Activated T-helper 17 cell treated with anti-CD3 and anti-CD28 coated beads, Interleukin-2, amount 50 U/mL, for 72 hours (primary cell): Measurements from ENCODE around the gene MIA. TPM values are rescaled to one million over a fixed set of nuclear protein-coding genes. Genes with fewer than 3 reads are reported as not detected.

Experiments used
- ATAC-seq: fragments of 150-1000 bp; cut with Tn5 transposase; replicated peaks from 2 replicates; pipeline ENCODE4 v1.10.0; 2021; ENCODE audit warnings: mild to moderate bottlenecking, moderate library complexity
- H3K27ac Mint-ChIP-seq: one replicate; pipeline ENCODE4 v1.8.0; 2022; ENCODE audit warnings: mixed read lengths
- H3K27me3 Mint-ChIP-seq: one replicate; pipeline ENCODE4 v1.8.0; 2022; ENCODE audit warnings: mixed read lengths
- H3K36me3 Mint-ChIP-seq: one replicate; pipeline ENCODE4 v1.8.0; 2022; ENCODE audit warnings: low read depth, mild to moderate bottlenecking, mixed read lengths
- H3K4me1 Mint-ChIP-seq: one replicate; pipeline ENCODE4 v1.8.0; 2022; ENCODE audit warnings: mixed read lengths
- H3K4me3 Mint-ChIP-seq: one replicate; pipeline ENCODE4 v1.8.0; 2022; ENCODE audit warnings: mild to moderate bottlenecking, mixed read lengths
- H3K9me3 Mint-ChIP-seq: one replicate; pipeline ENCODE4 v1.8.0; 2022; ENCODE audit warnings: mixed read lengths
- total RNA-seq, 2 donors: library from RNA; stranded (reverse); gene quantifications; one replicate each; pipeline ENCODE4 v1.2.3, GENCODE V29; 2022

MIA gene
- total RNA-seq, 2 donors from 2014 or later: 5.7 TPM; not detected in 1

DNA sequence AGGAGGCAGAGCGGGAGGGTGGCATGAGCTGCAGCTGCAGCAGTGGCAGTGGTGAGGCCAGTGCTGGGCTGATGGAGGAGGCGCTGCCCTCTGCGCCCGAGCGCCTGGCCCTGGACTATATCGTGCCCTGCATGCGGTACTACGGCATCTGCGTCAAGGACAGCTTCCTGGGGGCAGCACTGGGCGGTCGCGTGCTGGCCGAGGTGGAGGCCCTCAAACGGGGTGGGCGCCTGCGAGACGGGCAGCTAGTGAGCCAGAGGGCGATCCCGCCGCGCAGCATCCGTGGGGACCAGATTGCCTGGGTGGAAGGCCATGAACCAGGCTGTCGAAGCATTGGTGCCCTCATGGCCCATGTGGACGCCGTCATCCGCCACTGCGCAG, 25.7 kb downstream of the MIA start:
- ATAC-seq: no peak
- H3K9me3 Mint-ChIP-seq: no peaks in the 10 kb centered on the region
- H3K4me3 Mint-ChIP-seq: peak overlapping the region; percentile 94
- no peaks in the 10 kb centered on the region for H3K27me3 Mint-ChIP-seq
- peaks cover 65% of the 10 kb centered on the region for H3K36me3 Mint-ChIP-seq
- H3K4me1 Mint-ChIP-seq: peaks cover 56% of the 10 kb centered on the region
- H3K27ac Mint-ChIP-seq: peak overlapping the region; percentile 92

DNA sequence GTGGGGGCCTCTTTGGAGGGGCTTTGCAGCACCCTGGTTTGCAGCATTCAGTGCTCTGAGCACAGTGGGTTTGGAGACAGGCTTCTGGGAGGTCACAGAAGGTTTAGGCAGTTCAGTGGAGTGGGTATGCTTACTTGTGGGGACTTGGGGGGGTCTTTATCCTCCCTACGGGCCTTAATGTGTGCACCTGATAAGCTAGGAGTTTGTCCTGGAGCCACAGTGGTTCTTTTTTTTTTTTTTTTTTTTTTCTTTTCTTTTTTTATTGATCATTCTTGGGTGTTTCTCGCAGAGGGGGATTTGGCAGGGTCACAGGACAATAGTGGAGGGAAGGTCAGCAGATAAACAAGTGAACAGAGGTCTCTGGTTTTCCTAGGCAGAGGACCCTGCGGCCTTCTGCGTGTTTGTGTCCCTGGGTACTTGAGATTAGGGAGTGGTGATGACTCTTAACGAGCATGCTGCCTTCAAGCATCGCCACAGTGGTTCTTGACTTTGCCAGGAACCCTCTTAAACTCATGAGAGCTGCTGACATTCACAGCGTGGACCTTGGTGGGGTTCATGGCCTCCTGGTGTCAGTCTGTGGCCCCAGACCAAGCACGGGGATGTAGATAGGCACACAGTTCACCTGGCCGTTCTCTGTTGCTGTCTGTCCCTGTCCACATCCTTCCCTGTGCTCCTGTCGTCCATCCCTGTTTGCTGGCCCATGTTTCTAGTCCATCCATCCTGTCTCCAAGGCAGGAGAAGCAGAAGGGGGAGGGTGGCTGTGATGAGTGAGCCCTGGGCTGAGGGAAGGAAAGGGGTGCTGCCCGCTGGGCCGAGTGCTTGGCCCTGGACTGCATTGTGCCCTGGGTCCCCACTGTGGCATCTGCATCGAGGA, 26.3 kb downstream of the MIA start:
- H3K4me1 Mint-ChIP-seq: peaks cover 62% of the 10 kb centered on the region
- peak overlapping the region; percentile 94 for H3K4me3 Mint-ChIP-seq
- H3K36me3 Mint-ChIP-seq: peaks cover 71% of the 10 kb centered on the region
- peak overlapping the region; percentile 89 for H3K27ac Mint-ChIP-seq
- no peaks in the 10 kb centered on the region for H3K9me3 Mint-ChIP-seq
- ATAC-seq: no peak
- no peaks in the 10 kb centered on the region for H3K27me3 Mint-ChIP-seq

DNA sequence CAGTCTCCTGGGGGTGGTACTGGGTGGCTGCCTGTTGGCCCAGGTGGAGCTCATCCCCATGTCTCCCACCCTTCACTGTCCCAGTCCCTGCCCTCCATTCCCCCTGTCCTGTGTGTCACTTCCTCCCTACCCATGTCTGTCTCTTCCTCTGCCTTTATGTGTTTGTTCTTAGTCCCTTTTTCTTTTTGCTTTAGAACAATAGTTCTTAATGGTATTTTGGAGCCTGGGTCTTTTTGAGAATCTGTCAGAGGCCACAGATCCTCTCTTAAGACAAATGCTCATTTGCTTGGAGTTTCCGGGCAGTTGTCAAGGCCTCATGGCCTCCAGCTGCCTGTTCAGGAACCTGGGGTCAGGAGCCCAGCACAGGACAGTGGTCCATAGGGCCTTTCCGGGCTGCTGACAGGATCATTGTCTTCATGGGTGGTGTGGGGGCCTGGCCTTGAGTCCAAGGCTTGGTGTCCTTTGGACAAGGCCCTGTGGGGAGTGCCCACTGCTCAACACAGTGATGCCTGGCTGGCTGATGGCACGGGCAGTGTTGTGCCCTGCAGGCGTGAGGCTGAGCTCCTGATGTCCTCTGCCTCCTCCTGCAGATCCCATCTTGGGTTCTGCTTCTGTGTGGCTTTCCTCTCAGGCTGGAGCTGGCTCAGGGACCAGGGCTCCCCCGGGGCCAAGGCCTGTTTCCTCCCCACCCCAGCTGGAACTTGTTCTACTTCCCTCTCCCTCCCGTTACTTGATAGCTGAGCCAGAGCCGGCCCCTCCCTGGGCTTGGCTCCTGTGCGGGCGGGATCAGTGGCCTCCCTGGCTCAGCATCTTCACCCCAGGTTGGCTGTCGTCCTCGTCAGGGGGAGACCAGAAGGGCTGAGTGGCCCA, 27.2 kb downstream of the MIA start:
- H3K4me3 Mint-ChIP-seq: peak overlapping the region; percentile 94
- H3K27me3 Mint-ChIP-seq: no peaks in the 10 kb centered on the region
- H3K27ac Mint-ChIP-seq: peak overlapping the region; percentile 89
- H3K9me3 Mint-ChIP-seq: no peaks in the 10 kb centered on the region
- H3K36me3 Mint-ChIP-seq: peaks cover 80% of the 10 kb centered on the region
- peaks cover 64% of the 10 kb centered on the region for H3K4me1 Mint-ChIP-seq
- no peak for ATAC-seq

DNA sequence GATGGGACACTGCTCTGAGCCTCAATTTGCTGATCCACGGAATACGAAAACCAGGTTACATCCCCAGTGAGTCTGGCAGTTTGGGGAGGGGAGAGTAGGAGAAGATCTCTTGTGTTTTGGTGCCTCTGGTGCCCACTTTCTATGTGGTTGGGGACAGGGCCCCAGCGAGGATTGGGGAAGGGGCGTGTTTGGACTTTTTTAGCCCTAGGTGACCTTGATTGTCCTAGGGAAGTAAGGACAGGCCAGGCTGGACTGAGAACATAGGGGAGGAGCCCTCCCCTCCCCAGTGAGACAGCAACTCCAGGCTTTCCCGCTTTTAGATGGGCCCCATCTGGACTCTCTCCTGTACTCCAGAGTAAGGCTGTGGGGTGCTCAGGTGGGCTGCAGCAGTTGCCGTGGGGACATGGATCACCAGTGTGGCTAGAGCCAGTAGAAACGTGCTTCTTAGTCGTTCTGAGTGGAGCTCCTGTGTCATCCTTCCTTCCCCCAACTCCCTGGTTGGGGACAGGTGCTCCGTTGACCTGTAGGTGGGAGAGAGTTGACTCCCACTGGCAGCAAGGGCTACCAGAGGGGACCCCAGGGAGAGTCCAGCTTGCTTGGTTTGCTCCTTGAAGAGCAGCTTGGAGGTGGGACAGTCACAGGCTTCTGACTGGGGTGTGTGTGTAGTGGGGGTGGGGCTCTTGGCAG, 28.0 kb downstream of the MIA start:
- Mint-ChIP-seq H3K9me3 (no peaks in the 10 kb centered on the region), H3K36me3 (peaks cover 87% of the 10 kb centered on the region), H3K27ac (peak overlapping the region; percentile 89), H3K4me3 (peak overlapping the region; percentile 94), H3K27me3 (no peaks in the 10 kb centered on the region), H3K4me1 (peaks cover 64% of the 10 kb centered on the region)
- ATAC-seq: no peak

DNA sequence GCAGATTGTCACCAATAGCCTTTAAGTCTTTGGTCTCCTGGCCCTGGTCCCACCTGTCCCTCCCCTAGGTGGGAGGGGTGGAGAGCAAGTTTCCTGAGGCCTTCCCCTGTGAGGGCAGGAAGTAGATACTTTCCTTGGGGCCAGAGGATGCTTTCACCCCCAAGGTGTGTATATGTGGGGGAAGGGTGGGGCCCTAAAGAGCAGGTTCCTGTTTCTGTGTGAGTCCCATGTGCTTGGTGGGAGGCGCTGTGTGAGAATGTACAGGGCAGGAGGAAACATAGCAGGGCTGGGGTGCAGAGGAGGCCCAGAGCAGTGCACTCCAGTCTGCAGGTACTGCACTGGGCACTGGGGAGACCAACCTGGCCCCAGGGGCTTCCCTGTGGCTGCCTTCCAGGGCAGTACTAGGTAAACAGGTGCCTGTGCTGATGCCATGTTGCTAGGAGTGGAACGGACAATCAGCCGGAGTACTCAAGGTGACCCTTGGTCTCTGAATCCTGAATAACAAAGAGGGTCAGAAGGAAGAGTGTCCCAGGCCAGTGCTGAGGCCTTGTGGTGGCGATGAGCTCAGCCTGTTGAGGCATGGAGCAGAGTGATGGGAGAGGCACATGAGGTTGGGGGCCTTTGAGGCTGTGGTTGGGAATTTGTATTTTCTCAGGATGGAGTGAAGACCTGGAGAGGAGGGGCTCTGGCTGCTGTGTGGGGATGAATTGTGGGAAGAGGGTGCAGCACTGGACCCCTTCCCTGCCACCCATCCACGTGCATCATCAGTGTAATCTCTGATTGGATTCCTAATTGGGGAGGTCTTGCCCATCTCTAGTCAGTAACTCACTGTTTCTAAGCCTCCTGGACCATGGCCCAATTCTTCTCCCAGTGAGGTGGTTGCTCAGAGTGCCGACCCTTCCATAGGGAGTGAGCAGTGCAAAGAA, 28.8 kb downstream of the MIA start:
- H3K9me3 Mint-ChIP-seq: no peaks in the 10 kb centered on the region
- H3K36me3 Mint-ChIP-seq: peaks cover 90% of the 10 kb centered on the region
- peak overlapping the region; percentile 94 for H3K4me3 Mint-ChIP-seq
- ATAC-seq: peak; percentile 10
- peak overlapping the region; percentile 89 for H3K27ac Mint-ChIP-seq
- no peaks in the 10 kb centered on the region for H3K27me3 Mint-ChIP-seq
- H3K4me1 Mint-ChIP-seq: peaks cover 62% of the 10 kb centered on the region

GRCh38 chr19:40804783-40805242, 29.5 kb downstream of the MIA start:
- no peak for ATAC-seq
- H3K27ac Mint-ChIP-seq: peak overlapping the region; percentile 89
- no peaks in the 10 kb centered on the region for H3K27me3 Mint-ChIP-seq
- no peaks in the 10 kb centered on the region for H3K9me3 Mint-ChIP-seq
- H3K36me3 Mint-ChIP-seq: peaks cover 93% of the 10 kb centered on the region
- H3K4me1 Mint-ChIP-seq: peaks cover 61% of the 10 kb centered on the region
- H3K4me3 Mint-ChIP-seq: peak overlapping the region; percentile 94

GRCh38 chr19:40805258-40805868, 30.0 kb downstream of the MIA start:
- peaks cover 91% of the 10 kb centered on the region for H3K36me3 Mint-ChIP-seq
- H3K4me3 Mint-ChIP-seq: peak overlapping the region; percentile 94
- no peaks in the 10 kb centered on the region for H3K9me3 Mint-ChIP-seq
- no peak for ATAC-seq
- H3K27me3 Mint-ChIP-seq: no peaks in the 10 kb centered on the region
- H3K4me1 Mint-ChIP-seq: peaks cover 56% of the 10 kb centered on the region
- peak overlapping the region; percentile 89 for H3K27ac Mint-ChIP-seq

- Mint-ChIP-seq H3K4me3 (peak overlapping the region; percentile 94), H3K36me3 (peaks cover 84% of the 10 kb centered on the region), H3K27ac (peak overlapping the region; percentile 89), H3K9me3 (no peaks in the 10 kb centered on the region), H3K27me3 (no peaks in the 10 kb centered on the region), H3K4me1 (peaks cover 63% of the 10 kb centered on the region)
- peak; percentile 68 for ATAC-seq
Observed at GRCh38 chr19:40806423-40807146, 31.3 kb downstream of the MIA start.

- peak overlapping the region; percentile 94 for H3K4me3 Mint-ChIP-seq
- ATAC-seq: no peak
Observed at GRCh38 chr19:40807147-40808020, 32.1 kb downstream of the MIA start.

DNA sequence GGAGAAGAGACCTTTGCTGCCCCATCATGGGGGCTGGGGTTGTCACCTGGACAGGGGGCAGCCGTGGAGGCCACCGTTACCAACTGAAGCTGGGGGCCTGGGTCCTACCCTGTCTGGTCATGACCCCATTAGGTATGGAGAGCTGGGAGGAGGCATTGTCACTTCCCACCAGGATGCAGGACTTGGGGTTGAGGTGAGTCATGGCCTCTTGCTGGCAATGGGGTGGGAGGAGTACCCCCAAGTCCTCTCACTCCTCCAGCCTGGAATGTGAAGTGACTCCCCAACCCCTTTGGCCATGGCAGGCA, 32.7 kb downstream of the MIA start:
- Mint-ChIP-seq H3K4me3 (peak overlapping the region; percentile 94), H3K4me1 (peaks cover 52% of the 10 kb centered on the region), H3K27me3 (no peaks in the 10 kb centered on the region), H3K27ac (peak overlapping the region; percentile 89), H3K36me3 (peaks cover 70% of the 10 kb centered on the region), H3K9me3 (no peaks in the 10 kb centered on the region)
- ATAC-seq: no peak

More at GRCh38 chr19:40807147-40808020, 32.1 kb downstream of the MIA start:
- Mint-ChIP-seq H3K27ac (peak overlapping the region; percentile 89), H3K36me3 (peaks cover 76% of the 10 kb centered on the region), H3K27me3 (no peaks in the 10 kb centered on the region), H3K4me1 (peaks cover 56% of the 10 kb centered on the region), H3K9me3 (no peaks in the 10 kb centered on the region)

DNA sequence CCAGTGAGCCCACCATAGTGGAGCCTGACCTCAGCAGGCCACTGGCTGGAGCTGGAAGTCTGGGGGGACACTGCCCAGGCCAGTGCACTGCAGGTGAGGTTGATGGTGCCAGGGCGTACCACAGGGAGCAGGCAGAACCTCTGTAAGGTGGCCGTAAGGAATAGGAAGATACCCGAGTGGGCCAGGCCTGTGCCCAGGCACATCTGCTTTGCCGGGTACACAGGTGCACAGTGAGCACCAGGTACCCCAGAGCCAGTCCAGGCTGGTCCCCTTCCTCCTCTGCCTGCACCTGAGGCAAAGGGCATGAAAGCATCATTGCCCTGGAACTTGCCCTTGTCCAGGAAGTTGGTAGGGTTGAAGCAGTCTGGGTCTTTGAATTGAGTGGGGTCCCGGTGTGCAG, 33.2 kb downstream of the MIA start:
- ATAC-seq: no peak
- no peaks in the 10 kb centered on the region for H3K27me3 Mint-ChIP-seq
- peaks cover 65% of the 10 kb centered on the region for H3K36me3 Mint-ChIP-seq
- H3K4me1 Mint-ChIP-seq: peaks cover 47% of the 10 kb centered on the region
- H3K4me3 Mint-ChIP-seq: no peak overlapping the region
- H3K27ac Mint-ChIP-seq: no peak overlapping the region
- H3K9me3 Mint-ChIP-seq: no peaks in the 10 kb centered on the region
